Measurements from ENCODE around the gene ATG4D. TPM values are rescaled to one million over a fixed set of nuclear protein-coding genes. Genes with fewer than 3 reads are reported as not detected.

ATG4D gene
- total and polyA plus RNA-seq, 8 donors = 19.3 to 27.4 (median 23.1) TPM

GRCh38 chr19:10575011-10575716 lies 31.5 kb downstream of the ATG4D start:
- intact Hi-C loops (cut with DNase I) = no loop called here
- H3K4me3 ChIP-seq = no peak overlapping the region

GRCh38 chr19:10577951-10578350 lies 34.2 kb downstream of the ATG4D start:
- intact Hi-C loops (cut with DNase I) = no loop called here
- ATAC-seq = no peak

More at GRCh38 chr19:10575011-10575716, 31.5 kb downstream of the ATG4D start:
- DNase-seq (no peak), ATAC-seq (no peak)
- H3K27me3 ChIP-seq = no peaks in the 10 kb centered on the region
- no peak overlapping the region for H3K27ac ChIP-seq
- H3K4me1 ChIP-seq = peaks cover 0 to 11% of the 10 kb centered on the region in 2 donors
- no peak for TF ChIP-seq CTCF (IDR thresholded peaks at IDR 0.05)
- H3K9me3 ChIP-seq = no peaks in the 10 kb centered on the region
- no peaks in the 10 kb centered on the region for H3K36me3 ChIP-seq

GRCh38 chr19:10580979-10581631 lies 37.4 kb downstream of the ATG4D start:
- ATAC-seq (peak; percentile 98), DNase-seq (peak; percentile 80 to 92 (median 88))
- no peak overlapping the region for H3K27ac ChIP-seq
- intact Hi-C loops (cut with DNase I) = loop anchor here (5.0 to 10.0 kb wide), 2 partner anchors 64 to 121 kb away; partner anchors contain the start of gene QTRT1 (in 1 of the 2)
- H3K36me3 ChIP-seq = no peaks in the 10 kb centered on the region
- peak; percentile 93 to 98 for TF ChIP-seq CTCF (IDR thresholded peaks at IDR 0.05)
- H3K4me3 ChIP-seq = no peak overlapping the region
- no peaks in the 10 kb centered on the region for H3K9me3 ChIP-seq
- no peaks in the 10 kb centered on the region for H3K27me3 ChIP-seq
- H3K4me1 ChIP-seq = peaks cover 0 to 15% of the 10 kb centered on the region in 2 donors

More at GRCh38 chr19:10577951-10578350, 34.2 kb downstream of the ATG4D start:
- TF ChIP-seq CTCF (IDR thresholded peaks at IDR 0.05) = no peak
- peaks cover 0 to 10% of the 10 kb centered on the region in 2 donors for H3K4me1 ChIP-seq
- no peaks in the 10 kb centered on the region for H3K36me3 ChIP-seq
- H3K27me3 ChIP-seq = no peaks in the 10 kb centered on the region
- H3K9me3 ChIP-seq = no peaks in the 10 kb centered on the region
- no peak overlapping the region for H3K4me3 ChIP-seq
- no peak overlapping the region for H3K27ac ChIP-seq
- DNase-seq = no peak

GRCh38 chr19:10582091-10582490 lies 38.4 kb downstream of the ATG4D start:
- Histone ChIP-seq H3K27me3 (peaks cover 0 to 7% of the 10 kb centered on the region in 2 donors), H3K9me3 (no peaks in the 10 kb centered on the region), H3K36me3 (no peaks in the 10 kb centered on the region), H3K27ac (no peak overlapping the region), H3K4me3 (no peak overlapping the region), H3K4me1 (peaks cover 0 to 15% of the 10 kb centered on the region in 2 donors)
- TF ChIP-seq CTCF (IDR thresholded peaks at IDR 0.05) = no peak
- intact Hi-C loops (cut with DNase I) = loop anchor here (2.0 to 10.0 kb wide), 3 partner anchors 63 to 120 kb away; partner anchors contain the start of gene QTRT1 (in 1 of the 2)
- no peak for DNase-seq
- no peak for ATAC-seq

Data from left lung (tissue), 10 donors.